BLaER1 treated with 17β-estradiol and CSF1 and Interleukin-3, amounts not matched to agents 10 nM and 100 nM (cell line): ENCODE measurements around the gene HORMAD2.

Source experiments
- H3K27ac ChIP-seq, 11 experiments: shearing (Covaris generic); formaldehyde crosslinking; 2 replicates each; pipeline ENCODE4 v1.8.1; 2022
- H3K27me3 ChIP-seq, 11 experiments: shearing (Covaris generic); formaldehyde crosslinking; 2 replicates each; pipeline ENCODE4 v1.8.1; 2022
- H3K36me3 ChIP-seq, 11 experiments: shearing (Covaris generic); formaldehyde crosslinking; 2 replicates each; pipeline ENCODE4 v1.8.1; 2022
- H3K4me1 ChIP-seq, 10 experiments: shearing (Covaris generic); formaldehyde crosslinking; 2 replicates each; pipeline ENCODE4 v1.8.1; 2022
- H3K4me2 ChIP-seq, 11 experiments: shearing (Covaris generic); formaldehyde crosslinking; 2 replicates each; pipeline ENCODE4 v1.8.1; 2022
- H3K4me3 ChIP-seq, 10 experiments: shearing (Covaris generic); formaldehyde crosslinking; 2 replicates each; pipeline ENCODE4 v1.8.1; 2022
- H3K9ac ChIP-seq, 11 experiments: shearing (Covaris generic); formaldehyde crosslinking; 2 replicates each; pipeline ENCODE4 v1.8.1; 2022
- H3K9me3 ChIP-seq, 11 experiments: shearing (Covaris generic); formaldehyde crosslinking; replicated peaks in 1 of 11; 2 replicates each; pipeline ENCODE4 v1.8.1; 2022
- H4K20me1 ChIP-seq, 11 experiments: shearing (Covaris generic); formaldehyde crosslinking; 2 replicates each; pipeline ENCODE4 v1.8.1; 2022
- Cebpa-rat ChIP-seq, 11 experiments: shearing (Covaris generic); IDR thresholded peaks; 2 replicates each; pipeline ENCODE4 v1.8.1; 2022

Gene HORMAD2, protein sequence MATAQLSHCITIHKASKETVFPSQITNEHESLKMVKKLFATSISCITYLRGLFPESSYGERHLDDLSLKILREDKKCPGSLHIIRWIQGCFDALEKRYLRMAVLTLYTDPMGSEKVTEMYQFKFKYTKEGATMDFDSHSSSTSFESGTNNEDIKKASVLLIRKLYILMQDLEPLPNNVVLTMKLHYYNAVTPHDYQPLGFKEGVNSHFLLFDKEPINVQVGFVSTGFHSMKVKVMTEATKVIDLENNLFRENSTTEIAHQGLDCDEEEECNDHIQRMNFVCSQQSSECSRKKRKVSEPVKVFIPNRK

DNA sequence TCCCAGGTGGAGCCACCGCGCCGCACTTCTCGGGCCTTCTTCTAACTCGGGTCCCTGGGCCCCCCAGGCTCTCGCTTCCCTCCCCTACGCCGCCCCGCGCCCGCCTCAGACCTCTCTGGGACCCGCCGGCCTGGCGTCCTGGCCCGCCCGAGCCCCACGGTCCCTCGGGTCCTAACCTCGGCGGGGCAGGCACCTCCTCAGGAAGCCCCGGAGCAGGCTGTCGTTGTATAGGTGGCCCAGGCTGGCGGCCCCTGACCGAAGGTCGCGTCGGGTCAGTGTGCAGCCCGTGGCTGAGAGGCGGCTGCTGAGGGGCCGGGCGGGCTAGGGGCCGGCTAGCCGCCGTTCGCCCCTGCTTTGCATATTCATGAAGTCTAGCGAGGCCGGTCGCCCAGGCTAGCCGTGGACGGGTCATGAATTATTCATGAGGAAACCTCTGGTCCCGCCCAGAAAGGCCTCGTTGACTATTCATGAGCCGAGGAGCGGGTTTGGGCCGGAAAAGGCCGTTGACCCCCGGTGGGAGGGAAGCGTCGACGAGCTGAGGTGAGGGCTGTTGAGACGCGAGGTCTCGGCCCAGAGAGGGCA, at the start of gene HORMAD2:
Gene HORMAD2, plus strand, starts transcription at position 513 of the 582 bp plus-strand sequence. CDS start 13,489 bp downstream, outside the sequence.
- H3K9ac ChIP-seq, result peak within 1 kb of the TSS; percentile 60 to 80 (median 74)

DNA sequence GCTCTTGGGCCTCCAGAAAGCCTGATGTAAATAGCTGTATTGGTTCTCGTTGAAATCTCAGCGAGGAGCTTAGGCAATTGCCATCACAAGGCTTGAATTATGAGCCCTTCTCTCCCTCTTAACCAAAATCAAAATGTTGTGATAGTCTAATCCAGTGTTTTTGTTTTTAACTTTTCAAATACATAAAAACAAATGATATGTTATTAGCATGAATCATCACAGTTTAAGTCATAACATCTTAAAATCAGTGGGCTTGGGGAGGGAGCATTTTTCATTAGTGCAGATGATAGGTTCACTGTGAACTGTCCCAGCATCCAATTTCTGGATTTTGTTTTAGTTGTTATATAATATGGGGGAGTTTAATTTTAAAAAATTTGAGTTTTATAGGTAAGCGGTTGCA, 48.9 kb upstream of the HORMAD2 start:
- Histone ChIP-seq H3K9me3 (no peaks in the 10 kb centered on the region), H3K4me3 (no peak overlapping the region), H3K27ac (no peak overlapping the region), H3K9ac (no peak overlapping the region), H3K4me1 (peaks cover 23 to 68% (median 47%) of the 10 kb centered on the region in 10 experiments), H3K36me3 (peaks cover 17 to 38% (median 28%) of the 10 kb centered on the region in 11 experiments), H3K27me3 (no peaks in the 10 kb centered on the region), H3K4me2 (no peak overlapping the region), H4K20me1 (peaks cover 0 to 6% (median 0%) of the 10 kb centered on the region in 11 experiments; a peak in 1 of 22 replicates)
- TF ChIP-seq Cebpa-rat (IDR thresholded peaks at IDR 0.05), result no peak

More for the DNA sequence above, at the start of gene HORMAD2:
- no peak for TF ChIP-seq Cebpa-rat (IDR thresholded peaks at IDR 0.05)
- peak within 1 kb of the TSS; percentile 77 to 93 (median 89) for H3K4me2 ChIP-seq
- peak within 1 kb of the TSS in 10 of 11 experiments; percentile 37 to 72 (median 66); a peak in 20 of 22 replicates for H3K27ac ChIP-seq
- H3K9me3 ChIP-seq, result peaks cover 0 to 6% (median 0%) of the 10 kb centered on the region in 11 experiments; a peak in 1 of 22 replicates
- no peaks in the 10 kb centered on the region for H3K36me3 ChIP-seq
- H3K4me3 ChIP-seq, result peak within 1 kb of the TSS; percentile 56 to 75 (median 63)
- no peaks in the 10 kb centered on the region for H4K20me1 ChIP-seq
- H3K4me1 ChIP-seq, result peaks cover 17 to 59% (median 42%) of the 10 kb centered on the region in 10 experiments
- peaks cover 0 to 3% (median 0%) of the 10 kb centered on the region in 11 experiments; a peak in 1 of 22 replicates for H3K27me3 ChIP-seq

DNA sequence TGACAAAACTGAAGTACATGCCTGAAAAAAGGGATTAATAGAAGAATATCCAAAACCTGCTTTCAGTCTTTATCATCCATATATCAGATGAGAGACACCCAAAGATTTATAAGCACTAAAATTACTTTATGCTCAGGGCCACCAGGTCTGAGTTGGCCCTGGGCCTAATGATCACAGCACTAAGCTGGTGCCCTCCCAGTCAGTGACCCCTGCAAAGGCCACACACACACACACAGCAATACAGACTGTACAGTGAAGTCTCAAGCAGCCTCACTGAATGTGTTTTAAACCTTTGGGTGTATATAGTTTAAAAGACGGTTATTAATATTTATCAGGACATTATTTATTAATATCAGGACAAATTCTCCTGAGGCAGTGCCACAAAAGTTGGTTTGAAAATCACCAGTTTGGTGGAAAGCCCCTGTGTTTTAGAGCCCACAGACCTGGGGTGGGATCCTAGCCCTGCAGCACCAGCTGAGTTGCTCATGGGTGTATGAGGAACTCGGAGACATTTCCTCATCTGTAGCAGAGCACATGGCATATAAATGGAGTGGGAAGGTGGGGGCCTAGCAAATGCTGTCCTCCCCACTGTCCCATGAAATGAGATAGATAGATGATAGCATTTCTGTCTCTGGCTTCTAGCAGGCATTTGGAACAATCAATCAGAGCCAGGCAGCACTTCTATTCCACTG, 48.4 kb upstream of the HORMAD2 start:
- Histone ChIP-seq H3K9me3 (no peaks in the 10 kb centered on the region), H3K27me3 (no peaks in the 10 kb centered on the region), H3K27ac (no peak overlapping the region), H3K36me3 (peaks cover 11 to 32% (median 22%) of the 10 kb centered on the region in 11 experiments; a peak in 20 of 22 replicates), H3K4me2 (no peak overlapping the region), H4K20me1 (peaks cover 0 to 6% (median 0%) of the 10 kb centered on the region in 11 experiments; a peak in 1 of 22 replicates), H3K9ac (no peak overlapping the region), H3K4me3 (no peak overlapping the region), H3K4me1 (peaks cover 23 to 65% (median 42%) of the 10 kb centered on the region in 10 experiments)
- no peak for TF ChIP-seq Cebpa-rat (IDR thresholded peaks at IDR 0.05)

GRCh38 chr22:30033137-30033536, 47.1 kb upstream of the HORMAD2 start:
- peak overlapping the region in 6 of 11 experiments; percentile 12 to 51 (median 34); a peak in 7 of 22 replicates for H3K27ac ChIP-seq
- no peak overlapping the region for H3K4me3 ChIP-seq
- H3K36me3 ChIP-seq, result peaks cover 0 to 19% (median 10%) of the 10 kb centered on the region in 11 experiments; a peak in 17 of 22 replicates
- TF ChIP-seq Cebpa-rat (IDR thresholded peaks at IDR 0.05), result peak in 2 of 11 experiments; percentile 19 to 35; a peak in 1 of 22 replicates
- no peak overlapping the region for H3K9ac ChIP-seq
- H3K4me1 ChIP-seq, result peaks cover 23 to 62% (median 31%) of the 10 kb centered on the region in 10 experiments
- peak overlapping the region; percentile 55 to 83 (median 71) for H3K4me2 ChIP-seq
- peaks cover 0 to 6% (median 0%) of the 10 kb centered on the region in 11 experiments; a peak in 1 of 22 replicates for H4K20me1 ChIP-seq
- no peaks in the 10 kb centered on the region for H3K27me3 ChIP-seq
- H3K9me3 ChIP-seq, result no peaks in the 10 kb centered on the region

DNA sequence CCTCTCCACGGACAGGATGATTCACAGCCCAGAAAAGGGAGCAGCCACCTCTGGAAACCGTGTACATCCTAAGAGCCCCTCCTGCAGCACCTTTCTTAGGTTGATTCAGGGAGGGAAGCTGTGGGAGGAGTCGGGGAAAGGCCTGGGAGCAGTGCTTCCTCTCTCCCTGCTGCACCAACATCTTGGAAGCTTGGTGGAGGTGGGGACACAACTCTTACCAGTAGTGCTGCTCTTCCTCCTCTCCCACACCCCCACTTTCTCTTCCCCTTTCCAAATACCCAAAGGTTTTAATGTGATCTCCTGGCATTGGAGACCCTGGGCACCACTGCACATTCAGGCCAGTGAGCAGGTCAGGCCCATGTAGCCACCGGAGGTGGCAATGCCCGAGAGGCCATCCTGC, 46.4 kb upstream of the HORMAD2 start:
- Histone ChIP-seq H3K4me3 (no peak overlapping the region), H3K27me3 (no peaks in the 10 kb centered on the region), H3K4me1 (peaks cover 22 to 62% (median 26%) of the 10 kb centered on the region in 10 experiments), H4K20me1 (peaks cover 0 to 6% (median 0%) of the 10 kb centered on the region in 11 experiments; a peak in 1 of 22 replicates), H3K9me3 (no peaks in the 10 kb centered on the region), H3K9ac (peak overlapping the region in 2 of 11 experiments; percentile 21 to 26; a peak in 1 of 22 replicates), H3K4me2 (peak overlapping the region; percentile 55 to 83 (median 71)), H3K27ac (peak overlapping the region in 7 of 11 experiments; percentile 0 to 51 (median 28); a peak in 12 of 22 replicates), H3K36me3 (peaks cover 0 to 12% (median 3%) of the 10 kb centered on the region in 11 experiments; a peak in 9 of 22 replicates)
- no peak for TF ChIP-seq Cebpa-rat (IDR thresholded peaks at IDR 0.05)

GRCh38 chr22:30036656-30037055, 43.6 kb upstream of the HORMAD2 start:
- peaks cover 20 to 61% (median 26%) of the 10 kb centered on the region in 10 experiments for H3K4me1 ChIP-seq
- H3K27ac ChIP-seq, result no peak overlapping the region
- no peak overlapping the region for H3K4me3 ChIP-seq
- H3K27me3 ChIP-seq, result no peaks in the 10 kb centered on the region
- H3K9ac ChIP-seq, result no peak overlapping the region
- no peaks in the 10 kb centered on the region for H3K9me3 ChIP-seq
- TF ChIP-seq Cebpa-rat (IDR thresholded peaks at IDR 0.05), result no peak
- H4K20me1 ChIP-seq, result peaks cover 0 to 6% (median 0%) of the 10 kb centered on the region in 11 experiments; a peak in 1 of 22 replicates
- no peak overlapping the region for H3K4me2 ChIP-seq
- H3K36me3 ChIP-seq, result no peaks in the 10 kb centered on the region

DNA sequence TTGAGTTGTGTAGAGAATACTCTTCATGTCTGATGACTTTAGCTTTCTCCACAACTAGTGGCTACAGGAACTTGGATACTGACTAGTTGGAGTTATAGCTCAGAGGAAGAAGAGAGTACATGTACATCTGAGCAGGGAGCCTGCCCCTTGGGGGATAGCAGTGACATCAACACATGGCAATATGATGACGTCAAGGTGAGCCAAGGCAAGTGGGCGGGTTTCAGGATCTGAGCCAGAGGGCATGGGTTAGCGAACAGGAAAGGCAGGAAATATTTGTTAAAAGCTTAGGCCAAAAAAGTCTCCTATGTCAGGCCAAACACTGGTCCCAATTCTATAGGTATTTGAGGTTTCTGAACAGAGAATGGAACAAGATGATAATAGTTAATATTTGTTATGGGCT, 42.0 kb upstream of the HORMAD2 start:
- Histone ChIP-seq H3K9me3 (no peaks in the 10 kb centered on the region), H3K4me1 (peaks cover 11 to 50% (median 18%) of the 10 kb centered on the region in 10 experiments), H3K27ac (no peak overlapping the region), H3K36me3 (no peaks in the 10 kb centered on the region), H3K27me3 (no peaks in the 10 kb centered on the region), H4K20me1 (peaks cover 0 to 6% (median 0%) of the 10 kb centered on the region in 11 experiments; a peak in 1 of 22 replicates), H3K9ac (no peak overlapping the region), H3K4me2 (peak overlapping the region in 1 of 11 experiments; percentile 15; a peak in 1 of 22 replicates), H3K4me3 (no peak overlapping the region)
- no peak for TF ChIP-seq Cebpa-rat (IDR thresholded peaks at IDR 0.05)

DNA sequence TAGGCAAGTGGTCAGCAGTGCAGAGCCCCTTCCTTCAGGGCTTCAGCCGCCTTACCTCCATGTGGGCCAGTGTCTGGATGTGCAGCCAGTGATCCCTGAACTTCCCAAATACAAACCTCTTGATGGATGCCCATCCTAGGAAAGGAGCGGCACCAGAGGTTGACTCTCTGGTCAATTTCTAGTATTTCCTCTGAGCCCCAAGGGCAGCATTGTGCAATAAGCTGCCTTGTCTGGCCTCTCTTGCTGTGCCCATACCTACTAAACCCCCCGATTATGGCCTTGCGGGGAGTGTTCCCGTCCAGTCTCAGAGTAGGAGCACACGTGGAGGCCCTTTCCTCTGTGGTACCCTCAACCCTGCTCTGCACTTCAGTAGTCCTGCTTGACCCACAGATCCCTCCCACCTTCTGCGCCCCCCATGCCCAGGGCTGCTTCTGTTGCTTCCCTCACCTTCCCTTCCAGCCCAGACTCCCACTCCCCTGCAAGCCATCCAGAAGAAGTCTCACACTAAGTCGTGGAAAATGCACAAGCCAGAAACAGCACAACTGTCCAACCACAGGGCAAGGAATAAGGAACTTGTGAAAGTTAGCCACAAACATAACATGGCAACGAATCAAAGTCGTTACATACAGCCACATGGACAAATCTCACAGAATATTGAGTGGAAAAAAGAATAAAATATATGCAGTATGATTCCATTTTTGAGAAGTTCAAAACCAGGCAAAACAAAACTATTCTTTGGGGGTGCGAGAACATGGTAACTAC, 39.6 kb upstream of the HORMAD2 start:
- Histone ChIP-seq H3K9me3 (no peaks in the 10 kb centered on the region), H3K36me3 (no peaks in the 10 kb centered on the region), H3K4me2 (no peak overlapping the region), H3K4me1 (peaks cover 0 to 39% (median 10%) of the 10 kb centered on the region in 10 experiments; a peak in 11 of 20 replicates), H3K4me3 (no peak overlapping the region), H4K20me1 (no peaks in the 10 kb centered on the region), H3K27me3 (no peaks in the 10 kb centered on the region), H3K27ac (no peak overlapping the region), H3K9ac (no peak overlapping the region)
- TF ChIP-seq Cebpa-rat (IDR thresholded peaks at IDR 0.05), result peak in 1 of 11 experiments; percentile 30; a peak in 1 of 22 replicates
